Measurements from ENCODE around the gene MRAS. TPM values are rescaled to one million over a fixed set of nuclear protein-coding genes. Genes with fewer than 3 reads are reported as not detected.

Gene MRAS
- total RNA-seq, 2 experiments from 2014 or later, result not detected

- H3K36me3 Mint-ChIP-seq (ENCODE audit: low read depth), result no peaks in the 10 kb centered on the region
- CTCF ChIA-PET, result interaction anchor here (1.3 kb wide), 1 partner anchor 33 kb away, joined by 3 read pairs; no protein-coding TSS in a partner anchor
- H3K4me3 Mint-ChIP-seq, result no peak overlapping the region
Observed at GRCh38 chr3:138384531-138384930, 36.2 kb downstream of the MRAS start.

GRCh38 chr3:138384976-138385375 is 36.6 kb downstream of the MRAS start:
- no peak overlapping the region for H3K27ac Mint-ChIP-seq
- CTCF ChIA-PET, result no interaction called here
- DNase-seq (no peak), ATAC-seq (no peak)
- no peak overlapping the region for H3K4me3 Mint-ChIP-seq
- H3K36me3 Mint-ChIP-seq (ENCODE audit: low read depth), result no peaks in the 10 kb centered on the region
- H3K9me3 Mint-ChIP-seq (ENCODE audit: insufficient read depth), result no peaks in the 10 kb centered on the region
- H3K27me3 Mint-ChIP-seq (ENCODE audit: low read depth), result peaks cover 12% of the 10 kb centered on the region
- POLR2A ChIA-PET, result no interaction called here
- no peaks in the 10 kb centered on the region for H3K4me1 Mint-ChIP-seq (ENCODE audit: low read depth)

More at GRCh38 chr3:138384531-138384930, 36.2 kb downstream of the MRAS start:
- no peak for DNase-seq
- H3K27me3 Mint-ChIP-seq (ENCODE audit: low read depth), result peaks cover 12% of the 10 kb centered on the region
- no peaks in the 10 kb centered on the region for H3K4me1 Mint-ChIP-seq (ENCODE audit: low read depth)
- POLR2A ChIA-PET, result no interaction called here
- H3K9me3 Mint-ChIP-seq (ENCODE audit: insufficient read depth), result no peaks in the 10 kb centered on the region
- H3K27ac Mint-ChIP-seq, result no peak overlapping the region
- no peak for ATAC-seq

GRCh38 chr3:138389144-138389601 is 40.8 kb downstream of the MRAS start:
- ATAC-seq (no peak), DNase-seq (no peak)
- Mint-ChIP-seq H3K9me3 (ENCODE audit: insufficient read depth) (no peaks in the 10 kb centered on the region), H3K36me3 (ENCODE audit: low read depth) (no peaks in the 10 kb centered on the region), H3K27ac (no peak overlapping the region), H3K4me3 (no peak overlapping the region), H3K27me3 (ENCODE audit: low read depth) (peaks cover 7% of the 10 kb centered on the region), H3K4me1 (ENCODE audit: low read depth) (no peaks in the 10 kb centered on the region)
- POLR2A ChIA-PET, result no interaction called here
- CTCF ChIA-PET, result no interaction called here

DNA sequence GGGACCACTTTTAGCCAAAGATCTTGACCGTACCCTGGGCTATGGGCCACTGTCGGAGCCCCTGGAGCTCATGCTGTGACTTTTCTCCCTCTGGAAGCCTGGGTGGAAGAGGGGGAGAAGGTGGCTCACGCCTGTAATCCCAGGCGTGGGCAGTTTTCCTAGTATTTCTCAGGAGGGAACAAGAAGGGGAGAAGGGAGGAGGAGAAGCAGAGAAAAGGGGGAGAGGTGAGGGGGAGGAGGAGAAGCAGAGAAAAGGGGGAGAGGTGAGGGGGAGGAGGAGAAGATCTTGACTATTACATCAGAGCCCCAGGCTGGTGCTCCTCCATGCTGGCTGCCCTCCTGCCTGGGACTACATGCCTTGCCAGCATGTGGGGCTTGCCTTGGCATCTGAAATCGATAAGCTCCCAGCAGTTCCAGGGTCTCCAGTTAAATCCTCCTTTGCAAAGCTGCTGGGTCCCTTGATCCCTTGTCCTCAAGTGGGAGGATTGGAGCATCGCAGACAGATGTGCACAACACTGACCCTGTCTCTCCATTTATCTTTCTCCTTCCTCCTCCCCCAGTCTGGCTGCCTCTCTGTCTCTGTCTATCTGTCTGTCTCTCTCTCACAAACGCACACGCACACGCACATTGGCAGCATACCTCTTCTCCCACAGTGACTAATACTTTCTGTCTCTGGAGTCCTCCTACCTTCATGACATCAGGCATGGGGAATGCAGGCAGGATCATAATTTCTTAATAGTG is 41.6 kb downstream of the MRAS start:
- no peak for ATAC-seq
- no peak for DNase-seq
- Mint-ChIP-seq H3K4me3 (no peak overlapping the region), H3K4me1 (ENCODE audit: low read depth) (no peaks in the 10 kb centered on the region), H3K36me3 (ENCODE audit: low read depth) (no peaks in the 10 kb centered on the region), H3K9me3 (ENCODE audit: insufficient read depth) (no peaks in the 10 kb centered on the region), H3K27me3 (ENCODE audit: low read depth) (no peaks in the 10 kb centered on the region), H3K27ac (no peak overlapping the region)
- ChIA-PET CTCF (interaction anchor here (1.1 kb wide), 1 partner anchor 28 kb away, joined by 3 read pairs; no protein-coding TSS in a partner anchor), POLR2A (no interaction called here)

DNA sequence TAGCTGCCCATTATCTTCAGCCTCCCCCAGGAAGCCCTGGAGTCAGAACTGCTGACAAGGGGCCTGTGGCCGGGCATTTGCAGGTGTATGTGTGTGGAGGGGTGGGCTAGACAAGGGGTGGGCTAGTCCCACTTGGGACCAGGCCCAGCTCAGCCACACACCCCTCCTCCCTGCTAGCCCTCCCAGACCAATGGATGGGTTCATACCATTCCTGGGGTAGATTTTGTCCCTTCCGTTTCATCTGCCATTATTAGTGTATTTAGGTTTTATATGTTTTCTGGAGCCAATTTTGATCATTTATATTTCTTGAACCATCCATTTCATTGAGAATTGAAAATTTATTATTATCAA is 42.2 kb downstream of the MRAS start:
- POLR2A ChIA-PET, result no interaction called here
- no peaks in the 10 kb centered on the region for H3K9me3 Mint-ChIP-seq (ENCODE audit: insufficient read depth)
- CTCF ChIA-PET, result interaction anchor here (1.1 kb wide), 1 partner anchor 27 kb away, joined by 3 read pairs; no protein-coding TSS in a partner anchor

DNA sequence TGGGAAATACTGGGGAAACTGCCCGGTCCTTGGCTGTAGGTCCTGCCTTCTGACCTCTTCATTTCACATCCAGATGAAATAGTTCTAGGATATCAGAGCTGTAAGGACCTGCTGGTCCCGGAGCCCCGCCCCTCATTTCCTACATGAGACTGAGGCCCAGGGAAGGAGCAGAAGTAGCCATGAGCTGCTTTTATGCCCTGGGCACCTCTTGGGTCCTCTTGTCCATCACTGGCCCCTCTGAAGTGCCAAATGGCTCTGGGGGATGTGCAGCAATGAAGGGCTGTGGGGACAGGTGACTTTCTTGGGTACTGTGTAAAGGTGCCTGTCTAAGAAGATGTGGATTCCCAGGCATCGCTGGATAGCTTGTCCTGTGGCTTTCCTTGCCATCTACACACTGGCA is 45.8 kb downstream of the MRAS start:
- Mint-ChIP-seq H3K9me3 (ENCODE audit: insufficient read depth) (no peaks in the 10 kb centered on the region), H3K36me3 (ENCODE audit: low read depth) (no peaks in the 10 kb centered on the region), H3K27me3 (ENCODE audit: low read depth) (no peaks in the 10 kb centered on the region), H3K4me1 (ENCODE audit: low read depth) (no peaks in the 10 kb centered on the region), H3K4me3 (no peak overlapping the region), H3K27ac (no peak overlapping the region)
- ATAC-seq (no peak), DNase-seq (no peak)
- CTCF ChIA-PET, result no interaction called here
- POLR2A ChIA-PET, result no interaction called here

More for the DNA sequence above, 42.2 kb downstream of the MRAS start:
- Mint-ChIP-seq H3K27me3 (ENCODE audit: low read depth) (no peaks in the 10 kb centered on the region), H3K4me3 (no peak overlapping the region), H3K36me3 (ENCODE audit: low read depth) (no peaks in the 10 kb centered on the region), H3K4me1 (ENCODE audit: low read depth) (no peaks in the 10 kb centered on the region), H3K27ac (no peak overlapping the region)
- DNase-seq (no peak), ATAC-seq (no peak)

DNA sequence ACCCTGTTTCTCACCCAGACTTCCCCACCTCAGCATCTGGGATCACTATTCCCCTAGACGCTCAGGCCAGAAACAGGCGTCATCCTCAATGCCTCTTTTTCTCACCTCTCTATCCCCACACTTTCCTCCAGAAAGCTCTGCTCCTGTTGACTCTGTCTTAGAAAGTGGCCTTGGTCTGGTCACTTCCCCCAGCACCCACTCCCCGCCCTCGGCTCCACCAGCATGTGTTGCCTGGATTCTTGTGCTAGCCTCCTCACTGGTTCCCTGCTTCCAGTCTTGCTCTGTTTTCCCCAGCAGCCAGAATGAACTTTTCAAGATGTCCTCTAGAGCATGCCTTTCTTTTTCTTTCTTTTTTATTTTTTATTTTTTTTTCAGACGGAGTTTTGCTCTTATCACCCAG is 46.3 kb downstream of the MRAS start:
- DNase-seq (no peak), ATAC-seq (no peak)
- H3K36me3 Mint-ChIP-seq (ENCODE audit: low read depth), result no peaks in the 10 kb centered on the region
- no peaks in the 10 kb centered on the region for H3K9me3 Mint-ChIP-seq (ENCODE audit: insufficient read depth)
- H3K27ac Mint-ChIP-seq, result no peak overlapping the region
- POLR2A ChIA-PET, result no interaction called here
- CTCF ChIA-PET, result no interaction called here
- H3K4me1 Mint-ChIP-seq (ENCODE audit: low read depth), result no peaks in the 10 kb centered on the region
- no peaks in the 10 kb centered on the region for H3K27me3 Mint-ChIP-seq (ENCODE audit: low read depth)
- no peak overlapping the region for H3K4me3 Mint-ChIP-seq

DNA sequence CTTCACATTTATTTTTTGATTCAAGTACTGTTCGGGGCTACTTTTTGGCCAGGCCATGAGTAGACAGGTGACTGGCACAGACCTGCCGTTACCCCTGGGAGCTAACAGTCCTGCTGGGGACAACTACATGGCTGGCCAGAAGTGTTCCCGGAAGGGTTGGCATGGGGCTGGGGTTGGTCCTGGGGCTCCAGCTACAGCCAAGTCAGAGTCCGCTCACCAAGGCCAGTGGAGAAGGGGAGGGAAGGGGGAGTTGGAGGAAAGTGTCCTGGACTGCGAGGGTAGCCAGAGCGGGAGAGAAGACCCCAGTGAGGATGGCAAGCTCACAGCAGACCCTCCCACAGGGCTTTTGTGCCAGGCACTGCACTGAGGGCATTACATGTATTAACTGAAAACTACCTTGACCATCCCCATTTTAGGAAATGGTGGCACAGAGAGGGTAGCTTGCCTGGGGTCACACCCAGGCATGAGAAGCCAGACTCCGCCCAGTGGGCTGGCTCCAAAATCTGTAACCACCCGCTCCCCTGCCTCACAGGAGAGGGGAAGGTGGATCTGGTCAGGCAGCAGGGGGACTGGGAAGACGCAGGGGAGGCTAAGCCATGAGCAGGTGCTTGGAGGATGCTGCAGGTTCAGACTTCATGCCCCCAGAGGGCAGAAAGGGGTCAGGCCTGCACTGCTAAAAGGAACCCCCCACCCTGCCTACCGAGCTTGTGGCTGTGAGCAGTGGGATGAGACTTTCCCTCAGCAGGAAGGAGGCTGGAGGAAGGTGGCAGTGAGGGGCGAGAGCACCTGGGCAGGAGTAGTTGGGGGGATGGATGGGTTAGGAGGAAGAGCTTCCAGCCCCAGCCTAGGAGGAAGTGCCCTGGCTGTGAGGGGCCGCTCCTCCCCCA is 47.7 kb downstream of the MRAS start:
- H3K36me3 Mint-ChIP-seq (ENCODE audit: low read depth), result no peaks in the 10 kb centered on the region
- H3K4me1 Mint-ChIP-seq (ENCODE audit: low read depth), result no peaks in the 10 kb centered on the region

GRCh38 chr3:138396752-138397410 is 48.5 kb downstream of the MRAS start:
- no peak for DNase-seq
- Mint-ChIP-seq H3K27ac (no peak overlapping the region), H3K4me3 (no peak overlapping the region), H3K36me3 (ENCODE audit: low read depth) (no peaks in the 10 kb centered on the region), H3K27me3 (ENCODE audit: low read depth) (no peaks in the 10 kb centered on the region), H3K4me1 (ENCODE audit: low read depth) (no peaks in the 10 kb centered on the region), H3K9me3 (ENCODE audit: insufficient read depth) (no peaks in the 10 kb centered on the region)
- no peak for ATAC-seq
- ChIA-PET POLR2A (no interaction called here), CTCF (interaction anchor here (1.4 kb wide), 1 partner anchor 20 kb away, joined by 3 read pairs; no protein-coding TSS in a partner anchor)

More for the DNA sequence above, 47.7 kb downstream of the MRAS start:
- CTCF ChIA-PET, result interaction anchor here (1.4 kb wide), 1 partner anchor 21 kb away, joined by 3 read pairs; no protein-coding TSS in a partner anchor
- DNase-seq (no peak), ATAC-seq (no peak)
- Mint-ChIP-seq H3K27ac (no peak overlapping the region), H3K4me3 (no peak overlapping the region), H3K9me3 (ENCODE audit: insufficient read depth) (no peaks in the 10 kb centered on the region), H3K27me3 (ENCODE audit: low read depth) (no peaks in the 10 kb centered on the region)
- POLR2A ChIA-PET, result no interaction called here

- H3K27me3 Mint-ChIP-seq (ENCODE audit: low read depth), result no peaks in the 10 kb centered on the region
- DNase-seq (no peak), ATAC-seq (no peak)
- POLR2A ChIA-PET, result no interaction called here
- no peaks in the 10 kb centered on the region for H3K4me1 Mint-ChIP-seq (ENCODE audit: low read depth)
- H3K4me3 Mint-ChIP-seq, result no peak overlapping the region
- no peaks in the 10 kb centered on the region for H3K9me3 Mint-ChIP-seq (ENCODE audit: insufficient read depth)
- CTCF ChIA-PET, result no interaction called here
- no peaks in the 10 kb centered on the region for H3K36me3 Mint-ChIP-seq (ENCODE audit: low read depth)
- H3K27ac Mint-ChIP-seq, result no peak overlapping the region
Observed at GRCh38 chr3:138397983-138398382, 49.6 kb downstream of the MRAS start.

DNA sequence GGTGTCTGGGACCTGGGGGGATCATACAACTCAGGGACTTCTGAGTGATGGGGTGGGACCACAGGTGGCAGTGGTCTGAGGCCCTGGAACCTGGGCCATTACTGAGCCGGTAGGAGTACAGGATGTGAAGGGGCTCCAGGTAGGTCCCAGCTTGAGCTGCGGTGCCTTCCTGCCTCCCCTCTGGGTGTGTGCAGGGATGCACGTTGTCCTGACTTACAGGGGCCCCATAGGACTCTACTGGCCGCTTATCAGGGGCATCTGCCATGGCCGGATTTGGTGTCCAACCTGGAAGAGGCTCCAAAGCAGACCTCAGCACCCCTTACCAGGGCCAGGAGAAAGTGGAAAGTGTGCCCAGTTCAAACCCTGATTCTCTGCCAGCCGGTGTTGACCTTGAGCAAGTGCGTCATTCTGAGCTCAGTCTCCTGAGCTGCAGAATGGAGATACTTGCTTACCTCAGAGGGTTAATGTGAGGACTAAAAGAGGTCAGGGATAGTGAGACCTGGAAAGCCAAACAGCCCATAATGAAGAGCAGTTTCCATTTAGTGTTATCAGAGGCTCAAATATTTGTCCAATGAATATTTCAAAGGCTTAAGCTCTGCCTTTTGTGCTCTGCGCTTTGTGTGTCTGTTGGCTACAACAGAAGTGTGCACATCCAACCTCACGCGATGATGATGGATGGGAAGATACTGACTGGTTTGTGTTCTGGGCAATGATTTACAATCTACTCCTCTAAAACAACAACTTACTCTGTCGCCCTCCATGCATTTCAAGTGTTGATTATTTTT is 50.6 kb downstream of the MRAS start:
- Mint-ChIP-seq H3K27ac (no peak overlapping the region), H3K27me3 (ENCODE audit: low read depth) (peaks cover under 1% of the 10 kb centered on the region), H3K4me3 (no peak overlapping the region), H3K4me1 (ENCODE audit: low read depth) (no peaks in the 10 kb centered on the region), H3K36me3 (ENCODE audit: low read depth) (no peaks in the 10 kb centered on the region), H3K9me3 (ENCODE audit: insufficient read depth) (no peaks in the 10 kb centered on the region)
- ChIA-PET CTCF (interaction anchor here (1.1 kb wide), 1 partner anchor 16 kb away, joined by 3 read pairs; no protein-coding TSS in a partner anchor), POLR2A (no interaction called here)
- no peak for ATAC-seq
- no peak for DNase-seq

All from activated CD8-positive, alpha-beta T cell treated with anti-CD3 and anti-CD28 coated beads, Interleukin-2, amount 10 ng/mL, durations not matched to agents 7 days and 5 days (primary cell).